Activated naive CD4-positive, alpha-beta T cell treated with anti-CD3 and anti-CD28 coated beads, Interleukin-2, amount 50 U/mL, for 24 hours (primary cell): Measurements from ENCODE around the gene AFAP1L2.

Source experiments
- H3K27ac Mint-ChIP-seq: one replicate; pipeline ENCODE4 v1.8.0; 2021; ENCODE audit warnings: mild to moderate bottlenecking, mixed read lengths
- H3K27me3 Mint-ChIP-seq: one replicate; pipeline ENCODE4 v1.8.0; 2021; ENCODE audit warnings: mixed read lengths
- H3K36me3 Mint-ChIP-seq: one replicate; pipeline ENCODE4 v1.8.0; 2021; ENCODE audit warnings: mixed read lengths
- H3K4me1 Mint-ChIP-seq: one replicate; pipeline ENCODE4 v1.8.0; 2021; ENCODE audit warnings: mixed read lengths
- H3K4me3 Mint-ChIP-seq: one replicate; pipeline ENCODE4 v1.8.0; 2021; ENCODE audit warnings: mild to moderate bottlenecking, mixed read lengths
- H3K9me3 Mint-ChIP-seq: one replicate; pipeline ENCODE4 v1.8.0; 2021; ENCODE audit warnings: mixed read lengths

The AFAP1L2 gene

DNA sequence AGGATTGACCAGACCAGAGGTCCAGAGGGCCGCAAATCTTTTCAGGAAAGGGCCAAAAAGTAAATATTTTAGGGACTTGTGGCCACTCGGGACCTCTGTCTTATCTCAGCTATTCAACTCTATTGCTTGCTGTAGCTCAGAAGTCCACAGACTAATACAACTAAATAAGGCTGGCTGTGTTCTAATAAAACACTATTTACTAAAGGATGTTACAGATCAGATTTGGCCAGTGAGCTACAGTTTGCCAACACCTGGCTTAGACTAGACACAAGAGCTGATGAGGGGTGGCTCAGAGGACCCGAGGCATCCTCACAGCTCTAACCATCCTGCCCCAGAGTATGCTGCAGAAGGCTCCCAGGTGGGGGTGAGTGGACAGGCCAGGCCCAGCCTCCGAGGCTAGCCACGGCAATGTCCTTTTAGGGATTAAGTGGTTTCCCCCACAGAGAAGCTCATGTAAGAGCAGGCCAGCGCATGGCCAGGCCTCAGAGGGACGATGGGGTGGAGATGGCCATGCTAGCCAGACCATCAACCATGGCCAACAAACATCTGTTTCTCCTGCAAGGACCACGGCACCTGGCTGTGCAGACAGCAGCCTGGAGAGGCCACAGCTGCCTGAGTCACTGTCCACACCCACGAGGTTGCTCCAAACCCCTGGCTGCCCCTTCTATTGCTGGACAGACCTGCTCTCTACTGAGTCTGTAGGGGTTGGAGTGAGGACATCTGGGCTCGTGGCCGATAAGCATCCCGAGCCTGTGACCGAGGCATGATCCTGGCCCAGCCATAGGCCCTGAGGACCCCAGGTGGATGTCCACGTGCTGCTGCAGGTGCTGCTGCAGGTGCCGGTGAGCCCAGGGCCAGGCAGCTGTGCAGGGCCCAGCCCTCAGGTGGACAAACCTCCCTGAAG is 76.5 kb downstream of the AFAP1L2 start:
- Mint-ChIP-seq H3K4me1 (no peaks in the 10 kb centered on the region), H3K36me3 (no peaks in the 10 kb centered on the region), H3K9me3 (no peaks in the 10 kb centered on the region), H3K27ac (no peak overlapping the region), H3K4me3 (no peak overlapping the region), H3K27me3 (no peaks in the 10 kb centered on the region)

DNA sequence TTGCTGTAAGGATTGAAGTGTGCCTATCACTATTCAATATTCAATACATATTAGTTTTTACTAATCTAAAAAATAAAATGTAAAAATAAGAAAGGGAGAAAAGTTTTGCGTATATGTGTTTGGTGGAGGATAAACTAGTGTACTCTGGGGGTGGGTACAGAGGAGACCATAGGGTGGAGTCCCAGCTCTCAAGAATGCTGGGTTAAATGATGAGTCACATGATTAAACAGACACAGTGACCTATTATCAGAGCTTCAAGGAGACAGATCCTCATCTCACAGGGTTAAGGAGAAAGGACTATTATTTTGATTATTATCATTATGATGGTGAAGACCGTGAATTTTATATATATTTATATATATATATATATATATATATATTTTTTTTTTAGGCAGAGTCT is 77.5 kb downstream of the AFAP1L2 start:
- no peak overlapping the region for H3K27ac Mint-ChIP-seq
- H3K4me3 Mint-ChIP-seq: no peak overlapping the region
- no peaks in the 10 kb centered on the region for H3K9me3 Mint-ChIP-seq
- H3K4me1 Mint-ChIP-seq: no peaks in the 10 kb centered on the region
- no peaks in the 10 kb centered on the region for H3K27me3 Mint-ChIP-seq
- H3K36me3 Mint-ChIP-seq: no peaks in the 10 kb centered on the region

DNA sequence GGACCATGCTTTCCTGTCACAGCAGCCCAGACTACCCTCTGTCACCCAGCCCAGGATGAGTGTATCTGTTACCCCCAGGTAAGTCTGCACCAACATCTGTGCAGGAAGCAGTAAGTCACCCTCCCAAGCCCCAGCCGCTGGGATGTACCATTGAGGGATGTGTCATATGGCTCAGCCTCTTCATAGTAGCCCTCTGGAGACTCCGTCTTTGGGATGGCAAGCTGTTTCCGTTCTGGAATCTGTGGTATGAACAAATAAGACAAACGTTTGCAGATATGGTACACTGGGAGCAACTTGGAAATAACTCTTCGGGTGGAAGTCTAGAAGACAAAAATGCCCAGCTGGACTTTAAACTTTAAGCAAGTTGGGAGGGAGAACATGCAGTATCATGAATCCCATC is 81.3 kb downstream of the AFAP1L2 start:
- Mint-ChIP-seq H3K27me3 (no peaks in the 10 kb centered on the region), H3K27ac (no peak overlapping the region), H3K4me1 (no peaks in the 10 kb centered on the region), H3K9me3 (no peaks in the 10 kb centered on the region), H3K36me3 (no peaks in the 10 kb centered on the region), H3K4me3 (no peak overlapping the region)

DNA sequence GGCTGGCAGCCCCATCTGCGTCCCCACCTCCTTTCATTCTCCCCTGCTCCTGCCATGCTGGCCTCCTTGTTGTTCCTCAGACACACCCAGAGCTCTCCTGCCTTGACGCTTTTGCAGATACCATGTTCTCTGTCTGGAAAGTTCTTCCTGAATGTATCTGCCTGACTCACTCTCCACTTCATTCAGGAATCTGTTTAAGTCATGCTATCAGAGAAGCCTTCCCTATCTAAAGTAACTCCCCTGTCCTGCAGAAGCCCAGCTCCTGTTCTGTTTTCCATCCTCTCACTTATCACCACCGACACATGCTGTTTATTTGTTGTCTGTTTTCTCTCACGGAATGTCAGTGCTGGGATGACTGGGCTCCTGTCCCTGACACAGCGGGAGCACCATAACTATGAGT is 82.0 kb downstream of the AFAP1L2 start:
- H3K4me1 Mint-ChIP-seq: no peaks in the 10 kb centered on the region
- H3K9me3 Mint-ChIP-seq: no peaks in the 10 kb centered on the region
- H3K36me3 Mint-ChIP-seq: no peaks in the 10 kb centered on the region
- H3K27ac Mint-ChIP-seq: no peak overlapping the region
- no peaks in the 10 kb centered on the region for H3K27me3 Mint-ChIP-seq
- no peak overlapping the region for H3K4me3 Mint-ChIP-seq

DNA sequence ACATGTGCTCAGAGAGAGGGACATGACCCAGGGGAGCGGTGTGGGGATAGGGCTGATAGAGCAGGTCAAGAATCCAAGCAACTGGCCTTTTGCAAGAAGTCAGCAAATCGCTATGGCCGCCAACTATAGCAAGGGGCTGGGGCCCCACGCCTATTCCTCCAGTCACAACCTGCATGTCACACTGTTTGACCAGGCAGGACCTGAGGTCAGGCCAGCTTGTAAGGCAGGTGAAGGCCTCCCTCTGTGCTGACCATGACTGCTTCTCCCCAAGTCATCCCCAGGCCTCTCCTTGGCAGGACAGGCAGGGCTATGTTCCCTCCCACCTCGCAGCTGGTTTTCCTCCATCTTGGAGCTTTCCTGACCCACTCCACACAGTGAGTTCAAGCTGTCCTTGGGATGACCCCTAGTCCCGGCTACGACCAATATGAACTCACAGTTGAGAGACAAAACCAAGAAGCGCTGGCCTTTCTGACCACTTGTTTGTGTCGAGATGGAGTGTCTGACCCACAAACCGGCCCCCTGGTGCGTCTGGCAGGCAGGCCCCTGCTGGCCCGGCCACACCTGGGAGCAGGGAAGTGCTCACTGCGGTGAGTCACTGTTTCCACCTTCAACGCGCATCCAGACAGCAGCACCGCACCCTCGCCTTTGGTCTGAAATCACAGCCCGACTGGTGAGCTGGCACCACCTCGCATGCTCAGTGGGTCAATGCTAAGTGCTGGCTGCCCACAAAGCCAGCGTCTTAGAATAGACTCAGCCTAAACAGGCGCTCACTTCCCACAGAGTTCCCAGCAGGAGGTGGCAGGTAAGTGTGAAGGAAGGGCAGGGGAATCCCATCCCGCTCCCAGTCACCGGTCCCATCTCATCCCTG is 83.8 kb downstream of the AFAP1L2 start:
- no peak overlapping the region for H3K4me3 Mint-ChIP-seq
- no peaks in the 10 kb centered on the region for H3K27me3 Mint-ChIP-seq
- no peaks in the 10 kb centered on the region for H3K4me1 Mint-ChIP-seq

DNA sequence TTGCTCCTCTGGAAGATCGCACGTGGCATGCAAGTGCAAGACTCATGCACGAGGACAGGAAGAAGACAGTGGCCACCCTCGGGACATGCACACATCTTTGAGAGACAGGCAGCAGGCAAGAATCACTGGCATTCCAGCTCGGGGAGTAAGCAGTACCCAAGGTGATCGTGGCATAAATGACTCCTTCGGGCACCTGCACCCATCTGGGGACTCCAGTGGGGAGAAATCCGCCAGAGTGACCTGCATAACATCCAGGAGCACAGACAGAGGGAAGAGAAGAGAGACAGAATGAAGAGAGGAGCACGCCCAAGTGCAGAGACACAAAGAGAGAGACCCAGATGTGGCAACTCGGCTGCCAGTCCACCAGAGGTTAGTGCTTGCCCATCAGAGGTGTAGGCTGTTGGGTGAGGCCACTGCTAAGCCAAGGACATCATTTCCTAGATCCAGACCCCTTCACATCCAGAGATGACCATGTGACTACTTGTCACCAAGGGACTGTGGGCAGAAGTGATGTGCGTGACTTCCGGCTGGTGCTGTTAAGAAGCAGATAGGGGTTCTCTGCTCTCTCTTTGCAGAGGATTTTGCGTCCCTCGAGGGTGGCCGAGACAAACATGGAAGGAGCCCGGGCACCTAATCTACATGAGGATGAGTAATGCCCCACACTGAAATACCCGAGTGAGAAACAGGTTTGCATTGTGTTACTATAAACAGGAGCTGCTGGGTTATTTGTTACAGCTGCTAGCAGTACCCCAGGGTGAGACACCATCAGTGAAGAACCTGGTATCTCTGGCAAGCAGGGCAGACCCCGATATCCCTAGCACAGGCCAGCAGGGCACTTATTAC is 84.7 kb downstream of the AFAP1L2 start:
- Mint-ChIP-seq H3K27ac (no peak overlapping the region), H3K9me3 (no peaks in the 10 kb centered on the region), H3K36me3 (no peaks in the 10 kb centered on the region), H3K4me3 (no peak overlapping the region), H3K4me1 (no peaks in the 10 kb centered on the region), H3K27me3 (no peaks in the 10 kb centered on the region)

More for the DNA sequence above, 83.8 kb downstream of the AFAP1L2 start:
- no peak overlapping the region for H3K27ac Mint-ChIP-seq
- no peaks in the 10 kb centered on the region for H3K36me3 Mint-ChIP-seq
- H3K9me3 Mint-ChIP-seq: no peaks in the 10 kb centered on the region

DNA sequence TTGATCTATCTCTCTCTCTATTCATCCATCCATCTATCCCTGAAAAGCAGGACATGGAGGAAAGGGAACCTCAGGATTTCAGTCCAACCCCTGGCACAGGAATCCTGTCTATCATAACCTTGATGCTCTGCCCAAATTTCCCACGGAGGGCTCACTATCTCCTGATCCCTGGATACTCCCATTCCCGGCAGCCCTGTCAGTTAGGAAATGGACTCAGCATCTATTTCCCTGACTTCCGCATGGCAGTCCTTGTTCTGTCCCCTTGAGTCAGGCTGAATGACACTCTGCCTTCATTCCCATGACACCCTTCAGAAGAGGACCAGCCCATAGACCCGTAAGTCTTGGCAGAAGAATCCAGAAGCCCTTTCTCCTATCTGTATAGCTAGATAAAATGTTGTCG is 87.6 kb downstream of the AFAP1L2 start:
- H3K27me3 Mint-ChIP-seq: no peaks in the 10 kb centered on the region
- no peak overlapping the region for H3K4me3 Mint-ChIP-seq
- no peaks in the 10 kb centered on the region for H3K36me3 Mint-ChIP-seq

DNA sequence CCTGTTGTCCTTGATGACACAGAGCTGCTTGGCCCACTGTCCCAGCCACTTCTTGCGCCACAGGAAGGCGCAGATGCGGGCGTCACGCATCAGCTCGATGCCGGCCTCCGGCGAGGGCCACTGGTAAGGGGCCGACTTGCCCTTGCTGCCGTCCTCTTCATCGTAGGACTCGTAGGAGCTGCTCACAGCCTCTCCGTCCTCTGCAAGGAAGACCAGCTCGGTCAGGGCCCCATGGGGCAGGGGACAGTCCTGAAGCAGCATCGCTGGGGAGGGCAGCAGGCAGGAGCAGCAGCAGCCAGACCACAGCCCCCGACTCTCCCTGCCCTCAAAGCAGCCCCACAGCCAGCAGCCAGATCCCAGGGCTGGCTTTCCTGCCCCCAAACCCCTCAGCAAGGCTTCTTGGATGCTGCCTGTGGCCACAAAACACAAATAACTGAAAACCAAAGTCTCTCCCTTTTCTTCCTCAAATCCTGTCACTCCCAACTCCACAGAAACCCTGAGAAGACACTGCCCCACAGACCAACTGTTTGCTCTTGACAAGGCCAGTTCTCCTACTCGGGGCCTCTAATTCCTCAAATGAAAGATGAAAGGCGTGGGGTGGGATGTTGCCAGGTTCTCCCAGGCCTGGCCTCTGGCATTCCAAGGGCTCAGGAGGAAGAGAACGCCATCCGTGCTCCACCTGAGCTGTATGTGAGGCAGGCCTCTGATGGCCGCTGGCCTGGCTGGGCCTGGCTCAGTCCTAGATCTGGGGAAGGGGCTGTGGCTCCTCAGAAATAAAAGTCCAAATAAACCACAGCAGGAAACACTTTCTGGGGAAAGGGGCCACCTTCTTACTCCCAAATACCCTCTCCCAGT is 88.5 kb downstream of the AFAP1L2 start:
- Mint-ChIP-seq H3K27ac (no peak overlapping the region), H3K27me3 (no peaks in the 10 kb centered on the region), H3K9me3 (no peaks in the 10 kb centered on the region), H3K4me3 (no peak overlapping the region), H3K4me1 (no peaks in the 10 kb centered on the region), H3K36me3 (no peaks in the 10 kb centered on the region)

More for the DNA sequence above, 87.6 kb downstream of the AFAP1L2 start:
- Mint-ChIP-seq H3K27ac (no peak overlapping the region), H3K9me3 (no peaks in the 10 kb centered on the region), H3K4me1 (no peaks in the 10 kb centered on the region)

DNA sequence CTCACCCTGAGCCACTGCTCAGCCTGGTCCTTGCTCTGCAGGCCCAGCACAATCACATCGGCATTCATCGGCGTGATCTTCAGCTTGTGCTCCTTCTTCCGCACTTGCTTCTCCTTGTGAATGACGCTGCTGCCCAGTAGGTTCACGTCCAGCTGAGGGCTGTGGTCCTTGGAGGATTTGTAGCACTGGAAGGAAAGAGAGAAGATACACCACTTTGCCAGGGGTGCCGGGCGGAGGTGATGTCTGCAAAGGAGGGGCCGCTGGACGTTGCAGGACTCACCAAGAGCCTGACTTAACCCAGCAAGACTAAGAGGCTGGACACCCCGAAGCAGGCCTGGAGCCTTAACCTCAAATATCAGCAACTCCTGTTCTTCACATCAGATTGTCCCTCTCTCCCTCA is 90.4 kb downstream of the AFAP1L2 start:
- no peaks in the 10 kb centered on the region for H3K27me3 Mint-ChIP-seq
- no peaks in the 10 kb centered on the region for H3K36me3 Mint-ChIP-seq
- no peak overlapping the region for H3K27ac Mint-ChIP-seq
- H3K4me1 Mint-ChIP-seq: no peaks in the 10 kb centered on the region
- H3K9me3 Mint-ChIP-seq: no peaks in the 10 kb centered on the region
- no peak overlapping the region for H3K4me3 Mint-ChIP-seq

DNA sequence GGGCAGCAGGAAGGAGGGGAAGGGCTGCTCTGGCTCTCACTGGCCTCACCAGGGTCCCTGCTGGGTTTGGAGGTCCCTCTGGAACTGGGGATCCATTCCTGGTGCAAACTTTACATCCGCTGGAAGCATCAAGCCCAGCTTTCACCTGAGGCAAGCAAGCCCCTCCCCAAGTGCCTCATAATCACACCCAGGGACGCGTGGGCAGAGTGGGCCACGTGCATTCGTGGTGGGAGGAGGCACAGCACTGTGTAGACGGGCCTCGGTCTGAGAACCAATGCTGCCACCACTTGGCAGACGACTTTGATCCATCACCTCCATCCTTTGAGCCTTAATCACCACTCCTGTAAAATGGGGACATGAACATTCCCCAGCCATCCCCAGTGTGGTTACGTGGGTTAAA is 91.2 kb downstream of the AFAP1L2 start:
- no peaks in the 10 kb centered on the region for H3K9me3 Mint-ChIP-seq
- no peaks in the 10 kb centered on the region for H3K36me3 Mint-ChIP-seq
- no peaks in the 10 kb centered on the region for H3K27me3 Mint-ChIP-seq
- H3K27ac Mint-ChIP-seq: no peak overlapping the region
- H3K4me3 Mint-ChIP-seq: no peak overlapping the region
- H3K4me1 Mint-ChIP-seq: no peaks in the 10 kb centered on the region

DNA sequence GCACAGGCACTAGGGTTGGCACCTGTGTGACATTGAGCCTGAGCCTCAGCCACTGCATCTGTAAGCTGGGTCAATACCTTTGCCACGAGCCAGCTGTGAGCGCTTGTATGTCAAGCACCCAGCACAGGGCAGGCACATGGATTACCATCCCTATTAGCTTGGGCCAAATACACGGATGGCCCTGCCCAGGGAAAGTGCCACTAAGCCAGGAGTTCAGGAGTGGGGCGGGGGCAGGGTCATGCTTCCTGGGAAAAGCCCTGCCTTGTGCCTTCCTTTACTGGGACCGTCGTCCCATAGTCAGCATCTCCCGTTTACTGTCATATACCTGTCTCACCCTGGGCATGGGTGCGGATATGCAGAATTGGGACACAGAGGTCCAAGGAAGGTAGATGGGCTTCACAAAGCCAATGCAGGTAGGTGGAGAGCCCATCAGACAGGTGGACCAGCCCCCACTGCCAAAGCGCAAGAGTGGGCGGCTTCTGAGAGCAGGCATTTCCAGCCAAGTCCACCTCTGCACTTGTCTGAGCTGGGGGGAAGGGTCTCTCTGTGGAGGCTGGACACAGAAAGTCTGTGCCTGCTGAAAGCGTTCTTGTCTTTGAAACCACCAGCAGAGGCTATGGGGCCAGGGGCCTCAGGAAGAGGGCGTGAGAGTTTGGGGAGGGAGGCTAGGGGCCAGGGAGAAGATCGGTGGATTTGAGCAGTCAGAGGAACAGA is 92.6 kb downstream of the AFAP1L2 start:
- Mint-ChIP-seq H3K4me1 (no peaks in the 10 kb centered on the region), H3K4me3 (no peak overlapping the region), H3K36me3 (no peaks in the 10 kb centered on the region), H3K9me3 (no peaks in the 10 kb centered on the region), H3K27ac (no peak overlapping the region), H3K27me3 (no peaks in the 10 kb centered on the region)

DNA sequence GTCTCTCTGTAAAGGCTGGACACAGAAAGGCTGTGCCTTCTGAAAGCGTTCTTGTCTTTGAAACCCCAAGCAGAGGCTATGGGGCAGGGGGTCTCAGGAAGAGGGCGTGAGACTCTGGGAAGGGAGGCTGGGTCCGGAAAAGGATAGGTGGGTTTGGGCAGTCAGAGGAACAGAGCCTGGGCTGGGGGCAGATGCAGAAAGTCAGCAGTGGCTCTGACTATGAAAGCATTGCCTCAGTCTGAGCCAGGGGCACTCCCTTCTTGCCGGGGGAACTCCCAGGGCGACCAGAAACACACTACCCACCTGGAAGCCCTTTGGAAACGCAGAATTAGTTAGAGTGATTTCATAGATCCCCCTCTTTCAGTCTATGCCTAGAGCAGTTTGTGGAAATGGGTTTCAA is 93.3 kb downstream of the AFAP1L2 start:
- H3K36me3 Mint-ChIP-seq: no peaks in the 10 kb centered on the region
- H3K4me3 Mint-ChIP-seq: no peak overlapping the region
- H3K27ac Mint-ChIP-seq: no peak overlapping the region
- H3K9me3 Mint-ChIP-seq: no peaks in the 10 kb centered on the region
- no peaks in the 10 kb centered on the region for H3K4me1 Mint-ChIP-seq
- no peaks in the 10 kb centered on the region for H3K27me3 Mint-ChIP-seq

DNA sequence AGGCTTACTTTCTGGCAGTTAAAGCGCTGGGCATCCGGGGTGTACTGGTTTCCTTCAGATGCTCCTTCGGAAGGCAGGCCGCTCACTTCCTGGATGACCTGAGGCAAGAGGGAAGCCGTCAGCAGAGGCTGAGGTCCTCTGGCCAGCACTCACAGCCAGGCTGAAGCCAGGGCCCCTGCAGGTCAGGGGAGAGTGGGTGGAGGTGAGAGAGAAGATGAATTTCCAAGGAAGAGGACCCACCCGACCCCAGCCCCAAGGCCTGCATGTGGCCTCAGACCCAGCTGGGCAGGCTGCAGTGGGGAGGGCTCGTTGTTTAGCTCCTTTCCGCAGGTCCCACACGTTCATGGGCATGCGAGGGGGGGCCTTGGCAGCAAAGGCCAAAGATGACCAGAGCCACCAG is 94.0 kb downstream of the AFAP1L2 start:
- Mint-ChIP-seq H3K4me1 (no peaks in the 10 kb centered on the region), H3K27ac (no peak overlapping the region), H3K36me3 (no peaks in the 10 kb centered on the region)

DNA sequence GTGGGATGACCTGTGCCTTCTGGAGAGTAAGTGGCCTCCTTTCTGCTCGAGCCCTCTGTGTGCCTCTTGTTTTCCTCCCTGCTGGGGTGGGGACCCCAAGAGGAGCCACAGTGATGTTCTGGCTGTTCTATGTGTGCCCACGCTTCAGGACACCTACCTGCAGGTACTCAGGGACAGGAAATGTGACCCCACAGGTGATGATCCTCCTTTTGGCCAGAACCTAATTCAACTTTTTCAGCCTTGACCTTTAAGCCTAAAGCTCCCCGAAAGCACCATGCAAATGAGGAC is 95.0 kb downstream of the AFAP1L2 start:
- Mint-ChIP-seq H3K27ac (no peak overlapping the region), H3K9me3 (no peaks in the 10 kb centered on the region), H3K4me3 (no peak overlapping the region), H3K27me3 (no peaks in the 10 kb centered on the region), H3K36me3 (no peaks in the 10 kb centered on the region), H3K4me1 (peaks cover 3% of the 10 kb centered on the region)

More for the DNA sequence above, 94.0 kb downstream of the AFAP1L2 start:
- Mint-ChIP-seq H3K9me3 (no peaks in the 10 kb centered on the region), H3K27me3 (no peaks in the 10 kb centered on the region), H3K4me3 (no peak overlapping the region)
